ENCODE measurements around the gene ENTR1.

Gene ENTR1

GRCh38 chr9:136387217-136387616 lies 23.2 kb downstream of the ENTR1 start:
- Mint-ChIP-seq H3K4me3 (no peak overlapping the region), H3K36me3 (ENCODE audit: low read depth) (peaks cover 49% of the 10 kb centered on the region), H3K9me3 (no peaks in the 10 kb centered on the region), H3K27ac (no peak overlapping the region), H3K27me3 (ENCODE audit: low read depth) (no peaks in the 10 kb centered on the region), H3K4me1 (ENCODE audit: low read depth) (peaks cover 24% of the 10 kb centered on the region)

- H3K4me3 Mint-ChIP-seq, result no peak overlapping the region
- peaks cover 43% of the 10 kb centered on the region for H3K36me3 Mint-ChIP-seq (ENCODE audit: low read depth)
- no peaks in the 10 kb centered on the region for H3K9me3 Mint-ChIP-seq
- peak overlapping the region; percentile 20 for H3K27ac Mint-ChIP-seq
- H3K4me1 Mint-ChIP-seq (ENCODE audit: low read depth), result peaks cover 24% of the 10 kb centered on the region
- no peaks in the 10 kb centered on the region for H3K27me3 Mint-ChIP-seq (ENCODE audit: low read depth)
Observed at GRCh38 chr9:136386018-136386417, 24.4 kb downstream of the ENTR1 start.

GRCh38 chr9:136385015-136385414 lies 25.4 kb downstream of the ENTR1 start:
- peaks cover 24% of the 10 kb centered on the region for H3K4me1 Mint-ChIP-seq (ENCODE audit: low read depth)
- H3K27ac Mint-ChIP-seq, result peak overlapping the region; percentile 0
- H3K9me3 Mint-ChIP-seq, result no peaks in the 10 kb centered on the region
- peaks cover 41% of the 10 kb centered on the region for H3K36me3 Mint-ChIP-seq (ENCODE audit: low read depth)
- H3K4me3 Mint-ChIP-seq, result peak overlapping the region; percentile 0
- no peaks in the 10 kb centered on the region for H3K27me3 Mint-ChIP-seq (ENCODE audit: low read depth)

GRCh38 chr9:136383436-136383835 lies 27.0 kb downstream of the ENTR1 start:
- Mint-ChIP-seq H3K27ac (no peak overlapping the region), H3K4me3 (no peak overlapping the region), H3K9me3 (no peaks in the 10 kb centered on the region), H3K4me1 (ENCODE audit: low read depth) (peaks cover 22% of the 10 kb centered on the region), H3K27me3 (ENCODE audit: low read depth) (no peaks in the 10 kb centered on the region), H3K36me3 (ENCODE audit: low read depth) (peaks cover 35% of the 10 kb centered on the region)

GRCh38 chr9:136381966-136382513 lies 28.4 kb downstream of the ENTR1 start:
- Mint-ChIP-seq H3K9me3 (no peaks in the 10 kb centered on the region), H3K4me1 (ENCODE audit: low read depth) (peaks cover 21% of the 10 kb centered on the region), H3K27ac (no peak overlapping the region), H3K27me3 (ENCODE audit: low read depth) (no peaks in the 10 kb centered on the region), H3K4me3 (no peak overlapping the region), H3K36me3 (ENCODE audit: low read depth) (peaks cover 27% of the 10 kb centered on the region)

GRCh38 chr9:136381311-136381710 lies 29.1 kb downstream of the ENTR1 start:
- H3K27ac Mint-ChIP-seq, result no peak overlapping the region
- peaks cover 21% of the 10 kb centered on the region for H3K4me1 Mint-ChIP-seq (ENCODE audit: low read depth)
- no peaks in the 10 kb centered on the region for H3K9me3 Mint-ChIP-seq
- H3K4me3 Mint-ChIP-seq, result no peak overlapping the region
- peaks cover 23% of the 10 kb centered on the region for H3K36me3 Mint-ChIP-seq (ENCODE audit: low read depth)
- H3K27me3 Mint-ChIP-seq (ENCODE audit: low read depth), result no peaks in the 10 kb centered on the region

GRCh38 chr9:136380381-136380780 lies 30.0 kb downstream of the ENTR1 start:
- Mint-ChIP-seq H3K27me3 (ENCODE audit: low read depth) (no peaks in the 10 kb centered on the region), H3K27ac (no peak overlapping the region), H3K4me1 (ENCODE audit: low read depth) (peaks cover 13% of the 10 kb centered on the region), H3K9me3 (no peaks in the 10 kb centered on the region), H3K36me3 (ENCODE audit: low read depth) (peaks cover 15% of the 10 kb centered on the region), H3K4me3 (no peak overlapping the region)

GRCh38 chr9:136379891-136380290 lies 30.5 kb downstream of the ENTR1 start:
- Mint-ChIP-seq H3K9me3 (no peaks in the 10 kb centered on the region), H3K27me3 (ENCODE audit: low read depth) (no peaks in the 10 kb centered on the region), H3K27ac (no peak overlapping the region), H3K4me3 (no peak overlapping the region), H3K36me3 (ENCODE audit: low read depth) (peaks cover 12% of the 10 kb centered on the region), H3K4me1 (ENCODE audit: low read depth) (peaks cover 8% of the 10 kb centered on the region)

- no peak overlapping the region for H3K4me3 Mint-ChIP-seq
- no peaks in the 10 kb centered on the region for H3K9me3 Mint-ChIP-seq
- peaks cover 3% of the 10 kb centered on the region for H3K4me1 Mint-ChIP-seq (ENCODE audit: low read depth)
- no peaks in the 10 kb centered on the region for H3K27me3 Mint-ChIP-seq (ENCODE audit: low read depth)
- H3K36me3 Mint-ChIP-seq (ENCODE audit: low read depth), result peaks cover 8% of the 10 kb centered on the region
- no peak overlapping the region for H3K27ac Mint-ChIP-seq
Observed at GRCh38 chr9:136379401-136379800, 31.0 kb downstream of the ENTR1 start.

GRCh38 chr9:136379003-136379287 lies 31.5 kb downstream of the ENTR1 start:
- Mint-ChIP-seq H3K27ac (no peak overlapping the region), H3K4me1 (ENCODE audit: low read depth) (no peaks in the 10 kb centered on the region), H3K36me3 (ENCODE audit: low read depth) (peaks cover 3% of the 10 kb centered on the region), H3K27me3 (ENCODE audit: low read depth) (no peaks in the 10 kb centered on the region), H3K9me3 (no peaks in the 10 kb centered on the region), H3K4me3 (no peak overlapping the region)

GRCh38 chr9:136378170-136379002 lies 32.0 kb downstream of the ENTR1 start:
- Mint-ChIP-seq H3K9me3 (no peaks in the 10 kb centered on the region), H3K27ac (no peak overlapping the region), H3K4me1 (ENCODE audit: low read depth) (no peaks in the 10 kb centered on the region), H3K27me3 (ENCODE audit: low read depth) (no peaks in the 10 kb centered on the region), H3K4me3 (no peak overlapping the region), H3K36me3 (ENCODE audit: low read depth) (peaks cover 2% of the 10 kb centered on the region)

- peaks cover 2% of the 10 kb centered on the region for H3K36me3 Mint-ChIP-seq (ENCODE audit: low read depth)
- no peaks in the 10 kb centered on the region for H3K9me3 Mint-ChIP-seq
- H3K4me1 Mint-ChIP-seq (ENCODE audit: low read depth), result peaks cover 3% of the 10 kb centered on the region
- no peaks in the 10 kb centered on the region for H3K27me3 Mint-ChIP-seq (ENCODE audit: low read depth)
- H3K4me3 Mint-ChIP-seq, result no peak overlapping the region
- H3K27ac Mint-ChIP-seq, result no peak overlapping the region
Observed at GRCh38 chr9:136377341-136378169, 32.9 kb downstream of the ENTR1 start.

GRCh38 chr9:136376457-136376856 lies 34.0 kb downstream of the ENTR1 start:
- H3K4me1 Mint-ChIP-seq (ENCODE audit: low read depth), result peaks cover 3% of the 10 kb centered on the region
- peaks cover 2% of the 10 kb centered on the region for H3K36me3 Mint-ChIP-seq (ENCODE audit: low read depth)
- no peak overlapping the region for H3K27ac Mint-ChIP-seq
- H3K27me3 Mint-ChIP-seq (ENCODE audit: low read depth), result no peaks in the 10 kb centered on the region
- no peak overlapping the region for H3K4me3 Mint-ChIP-seq
- no peaks in the 10 kb centered on the region for H3K9me3 Mint-ChIP-seq

GRCh38 chr9:136375096-136375495 lies 35.3 kb downstream of the ENTR1 start:
- Mint-ChIP-seq H3K27me3 (ENCODE audit: low read depth) (no peaks in the 10 kb centered on the region), H3K4me1 (ENCODE audit: low read depth) (peaks cover 3% of the 10 kb centered on the region), H3K9me3 (no peaks in the 10 kb centered on the region), H3K27ac (no peak overlapping the region), H3K36me3 (ENCODE audit: low read depth) (peaks cover 2% of the 10 kb centered on the region), H3K4me3 (no peak overlapping the region)

- no peaks in the 10 kb centered on the region for H3K27me3 Mint-ChIP-seq (ENCODE audit: low read depth)
- no peaks in the 10 kb centered on the region for H3K9me3 Mint-ChIP-seq
- no peak overlapping the region for H3K4me3 Mint-ChIP-seq
- no peak overlapping the region for H3K27ac Mint-ChIP-seq
- peaks cover 3% of the 10 kb centered on the region for H3K4me1 Mint-ChIP-seq (ENCODE audit: low read depth)
- H3K36me3 Mint-ChIP-seq (ENCODE audit: low read depth), result peaks cover 2% of the 10 kb centered on the region
Observed at GRCh38 chr9:136374183-136374575, 36.2 kb downstream of the ENTR1 start.

All from T-helper 1 cell treated with Interleukin-12 subunit alpha and Interleukin-12 subunit beta and Interleukin-4 antibody, amounts not matched to agents 30 μg/mL and 1 μg/mL, for 36 hours (primary cell).